WTC11 (cell line): ENCODE results near the gene HDAC5. TPM values are rescaled to one million over a fixed set of nuclear protein-coding genes. Genes with fewer than 3 reads are reported as not detected.

Experiments used
- ATAC-seq: fragments of 200-7000 bp; cut with Tn5 transposase; 2 replicates; pipeline ENCODE4 v1.10.0; 2021; ENCODE audit warnings: mild to moderate bottlenecking, moderate library complexity
- CTCF ChIA-PET: fragments of 300-600 bp; sonication (Branson Sonifier 250); formaldehyde crosslinking; loops from one replicate; lab custom pipeline; 2021; ENCODE audit warnings: antibody characterized with exemption; lab: Charles Lee
- POLR2A ChIA-PET: fragments of 350-600 bp; sonication (Branson Sonifier 250); formaldehyde crosslinking; loops from one replicate; lab custom pipeline; 2021; ENCODE audit warnings: antibody characterized with exemption; lab: Charles Lee
- DNase-seq: peaks from one replicate; pipeline ENCODE4 v3.0.0; 2021; ENCODE audit warnings: low spot score
- H3K27ac Mint-ChIP-seq: 2 replicates; pipeline ENCODE4 v1.8.0; 2021; ENCODE audit warnings: mixed read lengths
- H3K27me3 Mint-ChIP-seq: 2 replicates; pipeline ENCODE4 v1.8.0; 2021; ENCODE audit warnings: low read depth, mild to moderate bottlenecking, moderate library complexity, mixed read lengths
- H3K36me3 Mint-ChIP-seq: 2 replicates; pipeline ENCODE4 v1.8.0; 2021; ENCODE audit warnings: mixed read lengths
- H3K4me1 Mint-ChIP-seq: 2 replicates; pipeline ENCODE4 v1.8.0; 2022; ENCODE audit warnings: mixed read lengths
- H3K4me3 Mint-ChIP-seq: 2 replicates; pipeline ENCODE4 v1.8.0; 2021; ENCODE audit warnings: mild to moderate bottlenecking, moderate library complexity, mixed read lengths
- H3K9me3 Mint-ChIP-seq: 2 replicates; pipeline ENCODE4 v1.8.0; 2021; ENCODE audit warnings: mixed read lengths
- CBFB ChIP-seq: sonication (generic); formaldehyde crosslinking; IDR thresholded peaks from 2 replicates; pipeline ENCODE4 v1.8.1; 2022; ENCODE audit warnings: mild to moderate bottlenecking, low read depth, missing genetic modification reagents
- ELF4 ChIP-seq: sonication (generic); formaldehyde crosslinking; IDR thresholded peaks from 2 replicates; pipeline ENCODE4 v1.8.1; 2022; ENCODE audit warnings: low read depth, mild to moderate bottlenecking, moderate library complexity, missing genetic modification reagents
- EMX1 ChIP-seq: fragments of 250-450 bp; sonication (Bioruptor Pico); IDR thresholded peaks from 2 replicates; pipeline ENCODE4 v1.8.0; 2021; ENCODE audit warnings: mild to moderate bottlenecking
- IRF2 ChIP-seq: sonication (generic); formaldehyde crosslinking; IDR thresholded peaks from 2 replicates; pipeline ENCODE4 v1.8.0; 2022; ENCODE audit warnings: low read depth, missing genetic modification reagents, borderline replicate concordance
- JUN ChIP-seq: sonication (generic); formaldehyde crosslinking; IDR thresholded peaks from 2 replicates; pipeline ENCODE4 v1.8.0; 2023; ENCODE audit warnings: mild to moderate bottlenecking, missing genetic modification reagents
- KAT7 ChIP-seq: sonication (generic); formaldehyde crosslinking; IDR thresholded peaks from 2 replicates; pipeline ENCODE4 v1.8.1; 2023; ENCODE audit warnings: missing genetic modification reagents, mild to moderate bottlenecking, borderline replicate concordance
- MXD4 ChIP-seq: fragments of 250-450 bp; sonication (Bioruptor Pico); IDR thresholded peaks from 2 replicates; pipeline ENCODE4 v1.8.0; 2021; ENCODE audit warnings: mild to moderate bottlenecking, moderate library complexity, borderline replicate concordance
- MYBL2 ChIP-seq: sonication (generic); formaldehyde crosslinking; IDR thresholded peaks from 2 replicates; pipeline ENCODE4 v1.8.1; 2023; ENCODE audit warnings: mild to moderate bottlenecking, moderate library complexity, missing genetic modification reagents
- NFATC4 ChIP-seq: fragments of 250-450 bp; sonication (Bioruptor Pico); IDR thresholded peaks from 2 replicates; pipeline ENCODE4 v1.9.0; 2021; ENCODE audit warnings: mild to moderate bottlenecking
- NR1H2 ChIP-seq: sonication (generic); formaldehyde crosslinking; IDR thresholded peaks from 2 replicates; pipeline ENCODE4 v1.9.0; 2021; ENCODE audit warnings: mild to moderate bottlenecking, moderate library complexity, missing genetic modification reagents
- NR3C1 ChIP-seq: sonication (generic); formaldehyde crosslinking; conservative IDR thresholded peaks from 2 replicates; pipeline ENCODE4 v1.8.1; 2023; ENCODE audit warnings: low read depth, mild to moderate bottlenecking, missing genetic modification reagents
- RELA ChIP-seq: sonication (generic); formaldehyde crosslinking; IDR thresholded peaks from 2 replicates; pipeline ENCODE4 v1.8.1; 2022; ENCODE audit warnings: missing genetic modification reagents, mild to moderate bottlenecking, borderline replicate concordance
- SMAD3 ChIP-seq: sonication (generic); formaldehyde crosslinking; IDR thresholded peaks from 2 replicates; pipeline ENCODE4 v1.8.0; 2022; ENCODE audit warnings: missing genetic modification reagents, mild to moderate bottlenecking, borderline replicate concordance
- SP1 ChIP-seq: sonication (generic); formaldehyde crosslinking; conservative IDR thresholded peaks from 2 replicates; pipeline ENCODE4 v1.8.1; 2022; ENCODE audit warnings: missing genetic modification reagents
- TCF7 ChIP-seq: sonication (generic); formaldehyde crosslinking; IDR thresholded peaks from 2 replicates; pipeline ENCODE4 v1.8.0; 2022; ENCODE audit warnings: mild to moderate bottlenecking, low read depth, missing genetic modification reagents, moderate library complexity
- TEAD1 ChIP-seq: sonication (generic); formaldehyde crosslinking; IDR thresholded peaks from 2 replicates; pipeline ENCODE4 v1.8.0; 2022; ENCODE audit warnings: mild to moderate bottlenecking, missing genetic modification reagents
- TP53 ChIP-seq: sonication (generic); formaldehyde crosslinking; IDR thresholded peaks from 2 replicates; pipeline ENCODE4 v1.8.1; 2023; ENCODE audit warnings: mild to moderate bottlenecking, missing genetic modification reagents
- ZNF121 ChIP-seq: sonication (generic); formaldehyde crosslinking; IDR thresholded peaks from 2 replicates; pipeline ENCODE4 v1.8.0; 2023; ENCODE audit warnings: missing genetic modification reagents
- ZNF263 ChIP-seq: sonication (generic); formaldehyde crosslinking; IDR thresholded peaks from 2 replicates; pipeline ENCODE4 v1.8.1; 2022; ENCODE audit warnings: low read depth, mild to moderate bottlenecking, moderate library complexity, missing genetic modification reagents
- ZNF317 ChIP-seq: sonication (generic); formaldehyde crosslinking; IDR thresholded peaks from 2 replicates; pipeline ENCODE4 v1.8.1; 2023; ENCODE audit warnings: low read depth, mild to moderate bottlenecking, moderate library complexity, missing genetic modification reagents, borderline replicate concordance
- ZNF416 ChIP-seq: fragments of 250-450 bp; sonication (Bioruptor Pico); IDR thresholded peaks from 2 replicates; pipeline ENCODE4 v1.9.0; 2021; ENCODE audit warnings: mild to moderate bottlenecking, inconsistent platforms
- ZNF671 ChIP-seq: fragments of 250-450 bp; sonication (Bioruptor Pico); IDR thresholded peaks from 2 replicates; pipeline ENCODE4 v1.8.0; 2021; ENCODE audit warnings: mild to moderate bottlenecking
- total RNA-seq: library from RNA; stranded (reverse); gene quantifications from 3 replicates; pipeline ENCODE4 v1.2.3, GENCODE V29; 2021
- TF ChIP-seq, protein P1 (sequence below): sonication (generic); formaldehyde crosslinking; IDR thresholded peaks from 2 replicates; pipeline ENCODE4 v1.8.0; 2022; ENCODE audit warnings: missing genetic modification reagents
- TF ChIP-seq, protein P2 (sequence below): sonication (generic); formaldehyde crosslinking; IDR thresholded peaks from 2 replicates; pipeline ENCODE4 v1.8.1; 2022; ENCODE audit warnings: low read depth, mild to moderate bottlenecking, moderate library complexity, missing genetic modification reagents, borderline replicate concordance
- TF ChIP-seq, protein P3 (sequence below): sonication (generic); formaldehyde crosslinking; IDR thresholded peaks from 2 replicates; pipeline ENCODE4 v1.8.0; 2023; ENCODE audit warnings: missing genetic modification reagents
- TF ChIP-seq, protein P4 (sequence below): sonication (generic); formaldehyde crosslinking; conservative IDR thresholded peaks from 2 replicates; pipeline ENCODE4 v1.8.1; 2022; ENCODE audit warnings: mild to moderate bottlenecking, missing genetic modification reagents
- TF ChIP-seq, protein P5 (sequence below): sonication (generic); formaldehyde crosslinking; IDR thresholded peaks from 2 replicates; pipeline ENCODE4 v1.8.1; 2022; ENCODE audit warnings: mild to moderate bottlenecking, moderate library complexity, missing genetic modification reagents
- TF ChIP-seq, protein P6 (sequence below): sonication (generic); formaldehyde crosslinking; IDR thresholded peaks from 2 replicates; pipeline ENCODE4 v1.8.1; 2022; ENCODE audit warnings: missing genetic modification reagents, borderline replicate concordance

Gene HDAC5
- total RNA-seq, 1 experiment from 2014 or later, result 61.6 TPM

DNA sequence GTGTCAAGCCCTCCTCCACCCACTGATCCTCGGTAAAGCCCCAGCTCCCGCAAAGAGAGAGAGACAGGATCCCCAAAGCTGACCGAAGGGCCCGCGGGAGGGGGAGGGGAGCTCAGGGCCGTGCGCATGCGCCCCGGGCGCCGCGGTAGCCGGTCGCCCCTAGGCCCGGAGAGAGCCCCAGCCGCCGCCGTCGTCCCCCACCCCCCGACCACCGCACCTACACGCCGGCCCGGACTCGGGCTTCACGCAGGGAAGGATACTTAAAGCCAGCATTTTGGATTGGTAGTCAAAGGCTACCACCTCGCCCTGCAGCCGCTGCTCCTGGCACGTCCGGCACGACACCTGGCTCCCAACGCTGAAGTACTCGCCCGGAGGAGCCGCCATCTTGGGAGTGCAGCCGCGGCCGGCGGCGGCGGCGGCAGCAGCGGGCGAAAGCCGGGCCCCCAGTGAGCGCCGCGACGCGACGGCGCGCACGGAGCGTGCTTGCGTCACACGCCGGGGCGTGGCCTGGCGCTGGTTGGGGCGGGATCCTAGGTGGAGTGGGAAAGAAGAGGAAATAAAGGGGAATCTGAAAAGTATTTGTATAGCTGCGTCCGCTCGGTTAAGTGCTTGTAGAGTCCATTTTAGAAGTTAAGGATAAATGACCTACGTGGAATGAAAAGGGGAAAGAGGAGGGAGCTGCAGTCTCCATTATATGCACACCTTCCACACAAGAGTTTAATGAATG lies 57.1 kb downstream of the HDAC5 start, which contains the start of gene LSM12:
Gene LSM12 (minus strand): TSS at position 468 of the 727 bp plus-strand sequence. CDS start 84 bp downstream, at position 384.
- Mint-ChIP-seq H3K9me3 (no peaks in the 10 kb centered on the region), H3K36me3 (peaks cover 28% of the 10 kb centered on the region), H3K27me3 (no peaks in the 10 kb centered on the region), H3K27ac (peak within 1 kb of the TSS; percentile 99), H3K4me1 (peaks cover 40% of the 10 kb centered on the region), H3K4me3 (peak within 1 kb of the TSS; percentile 96)
- POLR2A ChIA-PET, result interaction anchor here (0.6 to 1.5 kb wide), 4 partner anchors 30 to 157 kb away, joined by 3 to 9 read pairs (median 4); partner anchors contain the start of gene HDAC5
- CTCF ChIA-PET, result interaction anchor here (0.6 to 3.6 kb wide), 4 partner anchors 30 to 264 kb away, joined by 4 to 11 read pairs (median 4); no protein-coding TSS in a partner anchor
- ATAC-seq, result peak; percentile 57
- DNase-seq, result peak; percentile 93
- TF ChIP-seq TP53, result no peak
- no peak for TF ChIP-seq ELF4 (CRISPR knock-in tag)
- TF ChIP-seq TEAD1, result 0 out of 2 replicates have a peak, but pooled peaks have one; percentile 30
- TF ChIP-seq NR3C1 (CRISPR knock-in tag), result no peak
- TF ChIP-seq MYBL2 (CRISPR knock-in tag), result no peak
- TF ChIP-seq ZNF416 (CRISPR knock-in tag), result 0 out of 2 replicates have a peak, but pooled peaks have one; percentile 27
- no peak for TF ChIP-seq NR1H2 (CRISPR knock-in tag)
- TF ChIP-seq ZNF121 (CRISPR knock-in tag), result no peak
- no peak for TF ChIP-seq JUN (CRISPR knock-in tag)
- TF ChIP-seq, protein P1, sequence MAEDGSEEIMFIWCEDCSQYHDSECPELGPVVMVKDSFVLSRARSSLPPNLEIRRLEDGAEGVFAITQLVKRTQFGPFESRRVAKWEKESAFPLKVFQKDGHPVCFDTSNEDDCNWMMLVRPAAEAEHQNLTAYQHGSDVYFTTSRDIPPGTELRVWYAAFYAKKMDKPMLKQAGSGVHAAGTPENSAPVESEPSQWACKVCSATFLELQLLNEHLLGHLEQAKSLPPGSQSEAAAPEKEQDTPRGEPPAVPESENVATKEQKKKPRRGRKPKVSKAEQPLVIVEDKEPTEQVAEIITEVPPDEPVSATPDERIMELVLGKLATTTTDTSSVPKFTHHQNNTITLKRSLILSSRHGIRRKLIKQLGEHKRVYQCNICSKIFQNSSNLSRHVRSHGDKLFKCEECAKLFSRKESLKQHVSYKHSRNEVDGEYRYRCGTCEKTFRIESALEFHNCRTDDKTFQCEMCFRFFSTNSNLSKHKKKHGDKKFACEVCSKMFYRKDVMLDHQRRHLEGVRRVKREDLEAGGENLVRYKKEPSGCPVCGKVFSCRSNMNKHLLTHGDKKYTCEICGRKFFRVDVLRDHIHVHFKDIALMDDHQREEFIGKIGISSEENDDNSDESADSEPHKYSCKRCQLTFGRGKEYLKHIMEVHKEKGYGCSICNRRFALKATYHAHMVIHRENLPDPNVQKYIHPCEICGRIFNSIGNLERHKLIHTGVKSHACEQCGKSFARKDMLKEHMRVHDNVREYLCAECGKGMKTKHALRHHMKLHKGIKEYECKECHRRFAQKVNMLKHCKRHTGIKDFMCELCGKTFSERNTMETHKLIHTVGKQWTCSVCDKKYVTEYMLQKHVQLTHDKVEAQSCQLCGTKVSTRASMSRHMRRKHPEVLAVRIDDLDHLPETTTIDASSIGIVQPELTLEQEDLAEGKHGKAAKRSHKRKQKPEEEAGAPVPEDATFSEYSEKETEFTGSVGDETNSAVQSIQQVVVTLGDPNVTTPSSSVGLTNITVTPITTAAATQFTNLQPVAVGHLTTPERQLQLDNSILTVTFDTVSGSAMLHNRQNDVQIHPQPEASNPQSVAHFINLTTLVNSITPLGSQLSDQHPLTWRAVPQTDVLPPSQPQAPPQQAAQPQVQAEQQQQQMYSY, result no peak
- TF ChIP-seq, protein P2, sequence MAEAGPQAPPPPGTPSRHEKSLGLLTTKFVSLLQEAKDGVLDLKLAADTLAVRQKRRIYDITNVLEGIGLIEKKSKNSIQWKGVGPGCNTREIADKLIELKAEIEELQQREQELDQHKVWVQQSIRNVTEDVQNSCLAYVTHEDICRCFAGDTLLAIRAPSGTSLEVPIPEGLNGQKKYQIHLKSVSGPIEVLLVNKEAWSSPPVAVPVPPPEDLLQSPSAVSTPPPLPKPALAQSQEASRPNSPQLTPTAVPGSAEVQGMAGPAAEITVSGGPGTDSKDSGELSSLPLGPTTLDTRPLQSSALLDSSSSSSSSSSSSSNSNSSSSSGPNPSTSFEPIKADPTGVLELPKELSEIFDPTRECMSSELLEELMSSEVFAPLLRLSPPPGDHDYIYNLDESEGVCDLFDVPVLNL (CRISPR knock-in tag), result no peak
- TF ChIP-seq EMX1 (CRISPR knock-in tag), result no peak
- no peak for TF ChIP-seq TCF7 (CRISPR knock-in tag)
- TF ChIP-seq MXD4 (CRISPR knock-in tag), result no peak
- TF ChIP-seq SP1, result peak; percentile 88
- TF ChIP-seq ZNF317 (CRISPR knock-in tag), result no peak
- TF ChIP-seq, protein P3, sequence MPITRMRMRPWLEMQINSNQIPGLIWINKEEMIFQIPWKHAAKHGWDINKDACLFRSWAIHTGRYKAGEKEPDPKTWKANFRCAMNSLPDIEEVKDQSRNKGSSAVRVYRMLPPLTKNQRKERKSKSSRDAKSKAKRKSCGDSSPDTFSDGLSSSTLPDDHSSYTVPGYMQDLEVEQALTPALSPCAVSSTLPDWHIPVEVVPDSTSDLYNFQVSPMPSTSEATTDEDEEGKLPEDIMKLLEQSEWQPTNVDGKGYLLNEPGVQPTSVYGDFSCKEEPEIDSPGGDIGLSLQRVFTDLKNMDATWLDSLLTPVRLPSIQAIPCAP (CRISPR knock-in tag), result no peak
- TF ChIP-seq IRF2 (CRISPR knock-in tag), result no peak
- TF ChIP-seq KAT7 (CRISPR knock-in tag), result peak; percentile 54; the same call in 1 of the 2 replicates
- no peak for TF ChIP-seq SMAD3 (CRISPR knock-in tag)
- no peak for TF ChIP-seq ZNF671
- TF ChIP-seq ZNF263 (CRISPR knock-in tag), result no peak
- no peak for TF ChIP-seq CBFB
- TF ChIP-seq, protein P4, sequence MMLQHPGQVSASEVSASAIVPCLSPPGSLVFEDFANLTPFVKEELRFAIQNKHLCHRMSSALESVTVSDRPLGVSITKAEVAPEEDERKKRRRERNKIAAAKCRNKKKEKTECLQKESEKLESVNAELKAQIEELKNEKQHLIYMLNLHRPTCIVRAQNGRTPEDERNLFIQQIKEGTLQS, result no peak
- TF ChIP-seq, protein P5, sequence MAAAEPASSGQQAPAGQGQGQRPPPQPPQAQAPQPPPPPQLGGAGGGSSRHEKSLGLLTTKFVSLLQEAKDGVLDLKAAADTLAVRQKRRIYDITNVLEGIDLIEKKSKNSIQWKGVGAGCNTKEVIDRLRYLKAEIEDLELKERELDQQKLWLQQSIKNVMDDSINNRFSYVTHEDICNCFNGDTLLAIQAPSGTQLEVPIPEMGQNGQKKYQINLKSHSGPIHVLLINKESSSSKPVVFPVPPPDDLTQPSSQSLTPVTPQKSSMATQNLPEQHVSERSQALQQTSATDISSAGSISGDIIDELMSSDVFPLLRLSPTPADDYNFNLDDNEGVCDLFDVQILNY (CRISPR knock-in tag), result no peak
- TF ChIP-seq RELA (CRISPR knock-in tag), result 0 out of 2 replicates have a peak, but pooled peaks have one; percentile 25
- TF ChIP-seq, protein P6, sequence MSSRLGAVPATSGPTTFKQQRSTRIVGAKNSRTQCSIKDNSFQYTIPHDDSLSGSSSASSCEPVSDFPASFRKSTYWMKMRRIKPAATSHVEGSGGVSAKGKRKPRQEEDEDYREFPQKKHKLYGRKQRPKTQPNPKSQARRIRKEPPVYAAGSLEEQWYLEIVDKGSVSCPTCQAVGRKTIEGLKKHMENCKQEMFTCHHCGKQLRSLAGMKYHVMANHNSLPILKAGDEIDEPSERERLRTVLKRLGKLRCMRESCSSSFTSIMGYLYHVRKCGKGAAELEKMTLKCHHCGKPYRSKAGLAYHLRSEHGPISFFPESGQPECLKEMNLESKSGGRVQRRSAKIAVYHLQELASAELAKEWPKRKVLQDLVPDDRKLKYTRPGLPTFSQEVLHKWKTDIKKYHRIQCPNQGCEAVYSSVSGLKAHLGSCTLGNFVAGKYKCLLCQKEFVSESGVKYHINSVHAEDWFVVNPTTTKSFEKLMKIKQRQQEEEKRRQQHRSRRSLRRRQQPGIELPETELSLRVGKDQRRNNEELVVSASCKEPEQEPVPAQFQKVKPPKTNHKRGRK (CRISPR knock-in tag), result no peak
- no peak for TF ChIP-seq NFATC4 (CRISPR knock-in tag)
